Pulmonary artery endothelial cell (primary cell): ENCODE measurements around the gene NELFB. TPM values are rescaled to one million over a fixed set of nuclear protein-coding genes. Genes with fewer than 3 reads are reported as not detected.
"Not testable (repeated sequence)": the region's sequence is repeated elsewhere in the genome, so short reads cannot be mapped to it uniquely, and the experiment has no call there.

Experiments used
- DNase-seq: peaks from one replicate; pipeline ENCODE4 v3.0.0-alpha.2; 2011; ENCODE audit warnings: low read depth, low spot score
- total RNA-seq: library from RNA; depleted of rRNA; stranded (reverse); fragments of >200 nt; gene quantifications from 2 replicates; pipeline ENCODE4 v1.2.3, GENCODE V29; 2014

The NELFB gene
- total RNA-seq, 1 donor from 2014 or later = 78.1 TPM

- no peak for DNase-seq
These were observed 7.8 kb upstream of the NELFB start for GRCh38 chr9:137247135-137247915.

DNA sequence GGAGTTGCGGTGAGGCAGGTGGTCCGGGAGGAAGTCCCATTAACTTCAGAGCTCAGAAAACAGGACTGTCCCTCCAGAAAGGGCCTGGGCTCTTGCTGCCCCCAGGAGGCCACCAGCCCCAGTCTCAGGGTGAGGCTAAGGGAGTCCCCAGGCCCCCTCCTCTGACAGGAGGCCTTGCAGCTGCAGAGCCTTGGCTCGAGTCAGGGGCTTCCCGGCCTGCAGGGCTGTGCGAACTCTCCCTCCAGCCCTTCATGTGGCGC, 7.3 kb upstream of the NELFB start:
- no peak for DNase-seq

GRCh38 chr9:137250329-137251193, 4.6 kb upstream of the NELFB start:
- DNase-seq = no peak

DNA sequence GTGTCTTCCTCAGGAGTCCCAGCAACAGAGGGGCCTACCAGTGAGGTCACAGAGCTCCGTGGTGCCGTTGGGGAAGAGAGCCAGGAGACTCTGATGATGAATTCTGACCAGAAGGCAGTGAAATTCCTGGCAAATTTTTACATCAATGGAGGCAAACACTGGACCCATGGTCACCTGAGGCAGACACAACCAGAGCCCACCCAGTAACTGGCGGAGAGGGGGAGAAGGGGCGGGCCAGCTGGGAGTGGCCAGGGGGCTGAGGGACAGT, 4.0 kb upstream of the NELFB start, which contains the start of gene STPG3:
Gene STPG3, plus strand, starts transcription at position 93 of the 268 bp plus-strand sequence. Its CDS starts 1 bp downstream, at position 94.
- DNase-seq = no peak

- no peak for DNase-seq
These were observed 3.4 kb upstream of the NELFB start for GRCh38 chr9:137251490-137252268.

GRCh38 chr9:137252555-137253506, 2.3 kb upstream of the NELFB start:
- DNase-seq = no peak

DNA sequence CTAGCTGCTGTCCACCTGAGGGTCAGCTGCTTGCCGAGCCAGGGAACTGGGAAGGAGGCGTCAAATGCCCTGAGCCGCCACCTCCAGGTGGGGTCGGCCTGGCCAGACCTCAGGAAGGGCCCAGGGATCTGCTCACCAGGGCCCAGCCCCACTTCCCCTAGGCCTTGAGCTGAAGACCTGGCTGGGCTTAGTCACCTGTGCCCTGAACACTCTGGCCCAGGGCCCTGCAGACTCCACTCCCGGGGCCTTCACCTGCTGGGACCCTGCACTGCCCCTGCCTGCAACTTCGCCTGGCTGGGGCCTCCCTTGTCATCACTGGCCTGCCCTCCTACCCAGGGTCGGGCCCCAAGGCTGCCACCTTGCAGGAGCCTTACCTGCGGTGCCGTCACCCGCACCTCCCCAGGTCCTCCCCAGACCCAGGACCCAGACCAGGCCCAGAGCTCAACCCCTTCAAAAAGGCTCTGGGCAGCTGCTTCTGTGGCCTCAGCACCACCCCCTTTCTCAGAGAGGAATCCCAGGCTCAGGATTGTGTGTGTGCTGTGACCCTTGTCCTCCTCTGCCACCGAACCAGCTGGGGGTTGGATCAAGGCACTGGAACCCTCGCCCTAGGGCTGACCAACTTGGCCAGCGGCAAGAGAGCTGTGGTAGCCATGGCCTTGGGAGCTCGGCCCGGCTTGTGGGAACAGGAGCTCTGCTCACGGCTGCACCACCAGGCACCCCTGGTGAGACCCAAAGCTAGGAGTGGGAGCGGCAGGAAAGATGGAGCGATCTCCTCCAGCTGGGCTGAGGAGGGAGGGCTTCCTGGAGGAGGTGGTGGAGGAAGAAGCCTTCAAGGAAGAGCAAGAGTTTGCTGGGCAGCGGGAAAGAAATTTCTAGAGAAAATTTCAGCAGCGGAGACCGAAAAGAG, 1.2 kb upstream of the NELFB start:
- no peak for DNase-seq

DNA sequence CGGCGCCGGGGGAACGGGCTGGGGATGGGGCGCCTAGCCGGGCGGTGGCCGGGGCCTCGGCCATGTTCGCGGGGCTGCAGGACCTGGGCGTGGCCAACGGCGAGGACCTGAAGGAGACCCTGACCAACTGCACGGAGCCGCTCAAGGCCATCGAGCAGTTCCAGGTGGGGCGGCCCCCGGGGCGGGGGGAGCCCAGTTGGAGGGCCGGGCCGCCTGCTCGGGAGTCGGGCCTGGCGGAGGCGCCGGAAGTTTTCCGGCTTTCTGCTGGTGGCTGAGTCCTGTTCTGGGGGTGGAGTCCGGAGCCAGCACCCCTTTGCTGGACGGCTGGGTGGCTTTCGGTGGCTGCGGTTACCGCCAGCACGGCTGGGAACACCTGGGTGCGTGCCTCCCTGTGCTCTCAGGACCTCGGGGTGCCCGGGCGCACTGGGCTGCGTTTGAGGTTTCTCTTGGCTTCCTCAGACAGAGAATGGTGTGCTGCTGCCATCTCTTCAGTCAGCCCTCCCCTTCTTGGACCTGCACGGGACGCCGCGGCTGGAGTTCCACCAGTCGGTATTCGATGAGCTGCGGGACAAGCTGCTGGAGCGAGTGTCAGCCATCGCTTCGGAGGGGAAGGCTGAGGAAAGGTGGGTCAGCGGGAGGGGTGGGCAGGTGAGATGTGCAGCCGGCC, 454 bp downstream of the NELFB start:
- no peak for DNase-seq

- no peak for DNase-seq
These were observed 1.2 kb downstream of the NELFB start for GRCh38 chr9:137256362-137256761.

- DNase-seq = no peak
These were observed 1.7 kb downstream of the NELFB start for GRCh38 chr9:137256856-137257255.

DNA sequence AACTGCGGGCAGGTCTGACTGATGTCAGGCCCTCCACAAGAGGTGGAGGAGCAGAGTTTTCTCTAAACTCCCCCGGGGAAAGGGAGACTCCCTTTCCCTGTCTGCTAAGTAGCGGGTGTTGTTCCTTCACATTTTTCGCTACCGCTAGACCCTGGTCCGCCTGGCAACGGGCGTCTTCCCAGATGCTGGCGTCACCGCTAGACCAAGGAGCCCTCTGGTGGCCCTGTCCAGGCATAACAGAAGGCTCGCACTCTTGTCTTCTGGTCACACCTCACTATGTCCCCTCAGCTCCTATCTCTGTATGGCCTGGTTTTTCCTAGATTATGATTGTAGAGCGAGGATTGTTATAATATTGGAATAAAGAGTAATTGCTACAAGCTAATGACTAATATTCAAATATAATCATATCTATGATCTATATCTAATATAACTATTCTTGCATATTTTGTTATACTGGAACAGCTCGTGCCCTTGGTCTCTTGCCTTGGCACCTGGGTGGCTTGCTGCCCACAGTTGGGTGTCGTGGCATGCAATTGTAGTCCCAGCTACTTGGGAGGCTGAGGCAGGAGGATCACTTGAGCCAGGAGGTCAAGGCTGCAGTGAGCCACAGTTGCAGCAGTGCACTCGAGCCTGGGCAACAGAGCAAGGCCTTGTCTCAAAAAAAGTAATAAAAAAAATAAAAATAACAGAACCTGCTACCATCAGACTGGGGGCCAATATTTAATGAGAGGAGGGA, 7.2 kb downstream of the NELFB start:
- not testable (repeated sequence) for DNase-seq

DNA sequence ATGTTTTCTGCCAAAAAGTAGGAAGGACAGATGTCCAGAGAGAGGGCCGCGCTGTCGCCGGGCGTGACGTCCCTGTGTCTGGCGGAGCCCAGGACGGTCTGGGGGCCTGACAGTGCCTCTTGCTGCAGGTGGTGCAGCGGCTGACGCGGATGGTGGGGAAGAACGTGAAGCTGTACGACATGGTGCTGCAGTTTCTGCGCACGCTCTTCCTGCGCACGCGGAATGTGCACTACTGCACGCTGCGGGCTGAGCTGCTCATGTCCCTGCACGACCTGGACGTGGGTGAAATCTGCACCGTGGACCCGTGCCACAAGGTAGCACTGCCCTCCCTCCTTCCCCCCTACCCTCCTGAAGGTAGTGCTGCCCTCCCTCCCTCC, 7.8 kb downstream of the NELFB start:
- DNase-seq = no peak

DNA sequence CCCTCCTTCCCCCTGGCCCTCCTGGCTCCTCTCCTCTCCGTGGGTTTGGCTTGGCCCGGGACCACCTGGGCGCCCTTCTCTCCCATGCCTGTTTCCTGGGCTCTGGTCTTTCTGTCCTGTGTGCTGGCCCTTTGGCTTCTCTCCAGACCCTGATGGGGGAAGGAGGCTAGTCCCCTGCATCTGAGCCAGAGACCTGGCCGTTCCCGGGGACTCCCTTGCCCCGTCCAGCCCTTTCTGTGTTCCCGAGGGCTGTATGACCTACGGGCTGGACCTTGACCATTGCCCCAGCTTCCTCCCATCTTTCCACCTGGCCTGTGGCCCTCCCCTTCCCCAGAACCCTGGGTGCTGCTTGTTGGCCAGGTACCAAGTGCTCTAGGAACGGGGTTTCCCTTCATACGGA, 8.4 kb downstream of the NELFB start:
- DNase-seq = no peak

GRCh38 chr9:137264067-137264466, 8.9 kb downstream of the NELFB start:
- no peak for DNase-seq

GRCh38 chr9:137265496-137266161, 10.5 kb downstream of the NELFB start:
- DNase-seq = no peak

- DNase-seq = no peak
These were observed 11.0 kb downstream of the NELFB start for GRCh38 chr9:137266162-137266527.

GRCh38 chr9:137266585-137267453, 11.7 kb downstream of the NELFB start:
- DNase-seq = no peak
